A549 treated with AZD9567 at 1 μM for 4 hours (cell line): ENCODE results near the gene NETO2. TPM values are rescaled to one million over a fixed set of nuclear protein-coding genes. Genes with fewer than 3 reads are reported as not detected.

Experiments
- total RNA-seq: library from RNA; stranded (reverse); fragments of 200-300 nt; extraction: Qiagen RNA extraction; gene quantifications from 5 replicates; pipeline ENCODE4 v1.2.3, GENCODE V29; 2022; ENCODE audit not compliant: insufficient read depth

NETO2 gene
- 75.4 to 98.7 TPM (median 82.9 TPM) in 5 replicates for total RNA-seq

DNA sequence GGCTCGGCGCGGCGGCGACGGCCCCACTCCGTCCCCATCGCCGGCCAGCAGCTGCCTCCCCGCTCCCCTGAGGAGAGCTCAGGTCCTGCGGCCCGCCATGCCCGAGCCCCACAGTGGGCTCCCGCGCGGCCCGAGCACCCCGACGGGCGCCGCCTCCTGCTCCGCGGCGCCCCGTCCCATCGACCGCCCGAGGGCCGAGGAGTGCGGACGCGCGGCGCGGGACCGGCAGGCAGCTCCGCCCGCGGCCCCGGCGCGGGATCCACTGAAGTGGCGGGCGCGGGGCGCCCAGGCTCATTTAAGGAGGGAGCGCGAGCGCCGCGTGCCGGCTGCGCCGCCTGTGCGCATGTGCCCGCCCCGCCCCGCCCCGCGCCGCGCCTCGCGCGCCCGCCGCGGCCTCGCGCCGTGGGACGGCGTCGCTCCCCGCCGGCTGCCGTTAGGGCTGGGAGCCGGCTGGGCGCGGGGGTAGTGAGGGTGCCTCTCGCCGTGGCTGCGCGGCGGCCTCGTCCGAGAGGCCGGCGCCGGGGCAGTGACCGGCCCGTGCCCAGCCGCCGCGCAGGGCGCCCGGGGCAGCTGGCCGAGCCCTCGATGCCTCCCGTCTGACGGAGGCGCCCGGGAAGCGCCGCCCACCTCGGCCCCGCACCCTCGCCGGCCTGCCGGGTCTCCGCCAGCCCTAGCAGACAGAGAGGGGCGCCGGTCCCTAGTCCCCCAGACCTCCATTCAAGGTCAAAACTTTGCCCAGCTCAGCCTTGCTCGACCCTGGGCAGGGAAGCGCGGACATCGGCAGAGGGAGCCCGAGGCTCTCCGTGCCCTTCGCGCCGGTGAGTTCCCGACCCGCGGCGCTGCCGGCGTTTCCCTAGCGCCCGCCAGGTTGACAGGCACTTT lies at the start of gene NETO2:
TSS of gene NETO2 (minus strand) at position 269 of the 882 bp plus-strand sequence. CDS start 333 bp downstream, outside the sequence.

Other genes with a start within 250 kb of the NETO2 start
- gene DNAJA2, start 170.3 kb downstream of the NETO2 start, total RNA-seq: 65.7 to 79.3 TPM (median 70.7 TPM) in 5 replicates